Measurements from ENCODE around the gene ISCA2. TPM values are rescaled to one million over a fixed set of nuclear protein-coding genes. Genes with fewer than 3 reads are reported as not detected.
"Not testable (repeated sequence)": the region's sequence is repeated elsewhere in the genome, so short reads cannot be mapped to it uniquely, and the experiment has no call there.

The ISCA2 gene
- total and polyA plus RNA-seq, 11 donors, result 10.8 to 45.8 (median 35.5) TPM

DNA sequence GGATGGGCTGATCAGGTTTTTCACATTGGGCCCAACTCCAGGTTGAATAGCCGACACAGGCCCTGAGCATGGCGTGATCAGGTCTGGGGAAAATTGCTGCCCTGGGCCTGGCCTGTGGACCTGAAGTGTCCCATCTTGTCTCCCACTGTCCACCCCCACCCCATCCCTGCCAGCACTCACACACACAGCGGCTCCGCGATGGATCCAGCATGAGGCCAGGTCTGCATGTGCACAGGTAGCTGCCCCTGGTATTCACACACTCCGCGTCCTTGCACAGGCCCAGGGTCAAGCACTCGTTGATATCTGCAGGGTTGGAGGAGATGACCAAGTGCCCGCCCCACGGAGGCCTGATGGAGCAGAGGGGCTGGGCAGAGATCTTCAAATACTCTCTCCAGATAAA, 38.7 kb downstream of the ISCA2 start:
- intact Hi-C loops (cut with DNase I), result no loop called here
- 90 to 93% (median 91%) methylated on average over 10 of the region's 10 CpGs for WGBS, 4 donors
- Histone ChIP-seq H3K36me3 (peaks cover 0 to 34% (median 0%) of the 10 kb centered on the region in 9 donors), H3K27me3 (no peaks in the 10 kb centered on the region), H3K4me1 (peaks cover 0 to 8% (median 0%) of the 10 kb centered on the region in 12 donors), H3K4me3 (no peak overlapping the region), H3K27ac (no peak overlapping the region), H3K9me3 (no peaks in the 10 kb centered on the region)
- TF ChIP-seq, protein P1, sequence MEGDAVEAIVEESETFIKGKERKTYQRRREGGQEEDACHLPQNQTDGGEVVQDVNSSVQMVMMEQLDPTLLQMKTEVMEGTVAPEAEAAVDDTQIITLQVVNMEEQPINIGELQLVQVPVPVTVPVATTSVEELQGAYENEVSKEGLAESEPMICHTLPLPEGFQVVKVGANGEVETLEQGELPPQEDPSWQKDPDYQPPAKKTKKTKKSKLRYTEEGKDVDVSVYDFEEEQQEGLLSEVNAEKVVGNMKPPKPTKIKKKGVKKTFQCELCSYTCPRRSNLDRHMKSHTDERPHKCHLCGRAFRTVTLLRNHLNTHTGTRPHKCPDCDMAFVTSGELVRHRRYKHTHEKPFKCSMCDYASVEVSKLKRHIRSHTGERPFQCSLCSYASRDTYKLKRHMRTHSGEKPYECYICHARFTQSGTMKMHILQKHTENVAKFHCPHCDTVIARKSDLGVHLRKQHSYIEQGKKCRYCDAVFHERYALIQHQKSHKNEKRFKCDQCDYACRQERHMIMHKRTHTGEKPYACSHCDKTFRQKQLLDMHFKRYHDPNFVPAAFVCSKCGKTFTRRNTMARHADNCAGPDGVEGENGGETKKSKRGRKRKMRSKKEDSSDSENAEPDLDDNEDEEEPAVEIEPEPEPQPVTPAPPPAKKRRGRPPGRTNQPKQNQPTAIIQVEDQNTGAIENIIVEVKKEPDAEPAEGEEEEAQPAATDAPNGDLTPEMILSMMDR (IDR thresholded peaks at IDR 0.05), result no peak
- no peak for TF ChIP-seq POLR2A (IDR thresholded peaks at IDR 0.05)
- ATAC-seq (no peak), DNase-seq (peak in 1 of 5 donors; percentile 39)

DNA sequence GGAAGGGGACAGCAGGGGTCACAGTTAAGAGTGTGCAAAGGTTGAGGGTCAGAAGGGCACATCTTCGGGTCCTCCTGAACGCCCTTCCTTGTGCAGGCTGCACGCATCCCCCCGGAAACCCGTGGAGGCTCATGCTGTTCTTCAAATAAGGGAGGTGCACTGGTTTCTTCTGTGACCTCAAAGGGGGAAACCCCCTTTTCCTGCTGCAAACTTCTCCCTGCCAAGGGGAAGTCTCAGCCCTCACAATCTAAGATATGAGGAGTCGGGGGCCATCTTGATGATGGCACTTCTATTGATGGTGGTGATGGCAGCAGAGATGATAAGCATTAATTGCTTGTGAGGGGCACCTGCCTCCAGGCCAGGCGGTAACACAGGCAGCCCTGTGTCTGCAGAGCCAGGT, 40.0 kb downstream of the ISCA2 start:
- TF ChIP-seq, protein P1 (IDR thresholded peaks at IDR 0.05), result no peak
- no peak for TF ChIP-seq POLR2A (IDR thresholded peaks at IDR 0.05)
- Histone ChIP-seq H3K9me3 (no peaks in the 10 kb centered on the region), H3K4me3 (no peak overlapping the region), H3K27ac (no peak overlapping the region), H3K4me1 (peaks cover 0 to 8% (median 0%) of the 10 kb centered on the region in 12 donors), H3K36me3 (peaks cover 0 to 47% (median 0%) of the 10 kb centered on the region in 9 donors), H3K27me3 (no peaks in the 10 kb centered on the region)
- peak in 1 of 5 donors; percentile 12 for DNase-seq
- intact Hi-C loops (cut with DNase I), result no loop called here
- WGBS, 4 donors, result 76 to 83% (median 79%) methylated on average over 7 of the region's 7 CpGs
- ATAC-seq, result no peak

DNA sequence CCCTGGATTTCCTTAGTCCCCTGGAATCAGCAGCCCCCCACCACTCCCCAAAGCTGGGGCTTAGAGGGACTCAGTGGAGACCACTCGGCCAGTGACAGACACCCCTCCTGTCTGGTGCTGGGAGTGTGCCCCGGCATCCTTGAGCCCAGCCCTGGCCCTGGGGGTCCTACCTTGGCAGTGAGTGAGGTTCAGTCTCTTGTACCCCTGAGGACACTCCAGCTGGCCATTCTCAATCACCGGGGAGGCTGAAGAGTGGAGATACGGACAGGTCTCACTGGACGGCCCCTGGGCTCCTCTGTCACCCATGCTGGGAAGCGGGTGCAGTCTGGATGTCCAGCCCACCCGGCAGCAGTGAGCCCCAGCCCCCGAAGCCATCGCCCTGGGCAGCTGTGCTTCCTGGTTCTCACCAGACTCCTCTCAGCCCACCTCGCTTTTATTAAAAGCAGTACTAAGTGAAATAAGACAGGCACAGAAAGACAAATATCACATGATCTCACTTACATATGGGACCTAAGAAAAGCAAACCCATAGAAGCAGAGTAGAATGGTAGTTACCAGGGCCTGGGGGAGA, 42.3 kb downstream of the ISCA2 start:
- no peak overlapping the region for H3K4me3 ChIP-seq
- no peaks in the 10 kb centered on the region for H3K9me3 ChIP-seq
- no peaks in the 10 kb centered on the region for H3K27me3 ChIP-seq
- peak in 1 of 5 donors; percentile 49 for DNase-seq
- intact Hi-C loops (cut with DNase I), result no loop called here
- no peak for TF ChIP-seq POLR2A (IDR thresholded peaks at IDR 0.05)
- TF ChIP-seq, protein P1 (IDR thresholded peaks at IDR 0.05), result no peak
- H3K27ac ChIP-seq, result no peak overlapping the region
- peaks cover 0 to 8% (median 0%) of the 10 kb centered on the region in 12 donors for H3K4me1 ChIP-seq
- 63 to 80% (median 76%) methylated on average over 5 to 10 of the region's 10 CpGs for WGBS, 4 donors
- no peak for ATAC-seq
- peaks cover 0 to 48% (median 0%) of the 10 kb centered on the region in 9 donors for H3K36me3 ChIP-seq

DNA sequence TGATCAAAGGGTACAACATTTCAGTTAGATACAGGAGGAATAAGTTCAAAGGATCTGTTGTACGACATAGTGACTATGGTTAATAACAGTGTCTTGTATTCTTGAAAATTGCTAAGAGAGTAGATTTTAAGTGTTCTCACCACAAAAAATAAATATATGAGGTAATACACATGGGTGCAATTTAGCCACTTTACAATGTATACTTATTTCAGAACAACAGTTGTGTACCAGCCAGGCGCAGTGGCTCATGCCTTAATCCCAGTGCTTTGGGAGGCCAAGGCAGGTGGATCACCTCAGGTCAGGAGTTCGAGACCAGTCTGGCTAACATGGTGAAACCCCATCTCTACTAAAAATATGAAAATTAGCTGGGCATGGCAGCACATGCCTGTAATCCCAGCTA, 42.8 kb downstream of the ISCA2 start:
- H3K4me1 ChIP-seq; H3K27me3 ChIP-seq; intact Hi-C loops (cut with DNase I); H3K27ac ChIP-seq; ATAC-seq; DNase-seq; H3K9me3 ChIP-seq; H3K4me3 ChIP-seq: not testable (repeated sequence)
- WGBS, 4 donors, result 87 to 94% (median 94%) methylated on average over 3 of the region's 3 CpGs
- H3K36me3 ChIP-seq, result peaks cover 0 to 48% (median 0%) of the 10 kb centered on the region in 9 donors

Measured in heart left ventricle (tissue), 16 donors.